B cell (primary cell): ENCODE measurements around the gene ADGRL2.

Experiments
- CTCF ChIP-seq: fragments of 200-600 bp; IDR thresholded peaks from one replicate; pipeline ENCODE4 v1.8.0; 2022; ENCODE audit warnings: antibody characterized with exemption, mild to moderate bottlenecking
- EZH2 ChIP-seq: IDR thresholded peaks from 2 replicates; pipeline ENCODE4 v1.6.1; 2012; ENCODE audit warnings: borderline replicate concordance, low read depth, mild to moderate bottlenecking, moderate library complexity, low read length; ENCODE audit not compliant: insufficient read depth, poor library complexity, severe bottlenecking

DNA sequence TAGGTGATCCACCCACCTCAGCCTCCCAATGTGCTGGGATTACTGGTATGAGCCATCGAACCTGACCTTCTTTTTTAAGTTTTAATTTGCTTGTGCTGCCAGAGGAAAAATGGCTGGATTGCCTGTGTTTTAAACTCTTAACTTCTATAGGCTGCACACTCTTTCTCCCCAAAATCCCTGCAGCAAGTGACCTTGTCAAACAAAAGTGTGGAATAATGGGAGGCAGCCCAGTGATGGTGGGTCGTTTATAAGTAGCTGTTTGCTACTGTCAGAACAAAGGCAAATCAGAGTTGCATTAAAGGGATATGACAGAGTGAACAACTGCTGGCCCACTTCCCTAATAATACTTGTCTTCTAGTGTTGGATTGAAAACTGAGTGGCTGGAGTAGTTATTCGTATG lies 74.2 kb downstream of the ADGRL2 start:
- TF ChIP-seq EZH2 (no peak), CTCF (no peak)
